GM06990 (cell line): ENCODE measurements around the gene CCND3.

Experiments
- DNase-seq: peaks from one replicate; pipeline ENCODE4 v3.0.0-alpha.2; 2011; ENCODE audit not compliant: insufficient read length; ENCODE audit errors: extremely low read depth
- H3K27me3 ChIP-seq: replicated peaks from 2 replicates; pipeline ENCODE4 v1.6.0; 2011; ENCODE audit warnings: low read length; ENCODE audit not compliant: control insufficient read depth, insufficient read depth
- H3K36me3 ChIP-seq: 2 replicates; pipeline ENCODE4 v1.5.1; 2011; ENCODE audit warnings: low read length; ENCODE audit not compliant: control insufficient read depth, insufficient read depth
- H3K4me3 ChIP-seq: replicated peaks from 2 replicates; pipeline ENCODE4 v1.5.1; 2011; ENCODE audit warnings: low read depth, mild to moderate bottlenecking, control low read depth, low read length
- CTCF ChIP-seq: IDR thresholded peaks from 2 replicates; pipeline ENCODE4 v1.5.1; 2011; ENCODE audit warnings: low read length, control low read depth, mild to moderate bottlenecking, inconsistent platforms; ENCODE audit not compliant: insufficient read depth, poor library complexity, severe bottlenecking

The CCND3 gene

GRCh38 chr6:41934278-41935192, 7.1 kb downstream of the CCND3 start:
- TF ChIP-seq CTCF, result no peak
- Histone ChIP-seq H3K4me3 (no peak overlapping the region), H3K36me3 (peaks cover 43% of the 10 kb centered on the region), H3K27me3 (no peaks in the 10 kb centered on the region)
- DNase-seq, result no peak

GRCh38 chr6:41932378-41932777, 9.2 kb downstream of the CCND3 start:
- no peak for DNase-seq
- TF ChIP-seq CTCF, result no peak
- Histone ChIP-seq H3K36me3 (peaks cover 47% of the 10 kb centered on the region), H3K4me3 (no peak overlapping the region), H3K27me3 (no peaks in the 10 kb centered on the region)

- Histone ChIP-seq H3K4me3 (no peak overlapping the region), H3K27me3 (no peaks in the 10 kb centered on the region), H3K36me3 (peaks cover 42% of the 10 kb centered on the region)
- TF ChIP-seq CTCF, result no peak
- DNase-seq, result no peak
Observed at GRCh38 chr6:41931792-41932191, 9.8 kb downstream of the CCND3 start.

GRCh38 chr6:41929924-41930323, 11.7 kb downstream of the CCND3 start:
- no peak for DNase-seq

GRCh38 chr6:41927253-41927652, 14.4 kb downstream of the CCND3 start:
- H3K4me3 ChIP-seq, result no peak overlapping the region
- H3K27me3 ChIP-seq, result no peaks in the 10 kb centered on the region
- TF ChIP-seq CTCF, result no peak
- peaks cover 33% of the 10 kb centered on the region for H3K36me3 ChIP-seq
- DNase-seq, result no peak

More at GRCh38 chr6:41929924-41930323, 11.7 kb downstream of the CCND3 start:
- no peak for TF ChIP-seq CTCF
- H3K36me3 ChIP-seq, result peaks cover 37% of the 10 kb centered on the region
- H3K27me3 ChIP-seq, result no peaks in the 10 kb centered on the region
- no peak overlapping the region for H3K4me3 ChIP-seq
